MM.1S (cell line): ENCODE data around the gene SLC4A8.

Experiments
- DNase-seq: peaks from one replicate; pipeline ENCODE4 v3.0.0-alpha.2; 2015
- H2AFZ ChIP-seq: fragments of 300-600 bp; sonication (generic); 2 replicates; pipeline ENCODE4 v1.6.0; 2016; ENCODE audit warnings: antibody characterized with exemption, low read length
- H3F3A ChIP-seq: fragments of 300-600 bp; sonication (generic); 2 replicates; pipeline ENCODE4 v1.6.1; 2016; ENCODE audit warnings: mild to moderate bottlenecking, antibody characterized with exemption, low read length, moderate library complexity, mixed read lengths; ENCODE audit not compliant: insufficient read depth
- H3K27ac ChIP-seq: fragments of 300-600 bp; sonication (generic); 2 replicates; pipeline ENCODE4 v1.5.1; 2016; ENCODE audit warnings: mild to moderate bottlenecking, low read length
- H3K27me3 ChIP-seq: fragments of 300-600 bp; sonication (generic); replicated peaks from 2 replicates; pipeline ENCODE4 v1.6.0; 2016; ENCODE audit warnings: low read length; ENCODE audit not compliant: insufficient read depth
- H3K36me3 ChIP-seq: fragments of 300-600 bp; sonication (generic); replicated peaks from 2 replicates; pipeline ENCODE4 v1.6.1; 2016; ENCODE audit warnings: mild to moderate bottlenecking, low read length, mixed read lengths; ENCODE audit not compliant: insufficient read depth
- H3K4me1 ChIP-seq: fragments of 300-600 bp; sonication (generic); 2 replicates; pipeline ENCODE4 v1.6.1; 2016; ENCODE audit warnings: low read length, mixed read lengths
- H3K4me2 ChIP-seq: fragments of 300-600 bp; sonication (generic); 2 replicates; pipeline ENCODE4 v1.6.0; 2016; ENCODE audit warnings: low read depth, low read length
- H3K4me3 ChIP-seq: fragments of 300-600 bp; sonication (generic); 2 replicates; pipeline ENCODE4 v1.5.1; 2016; ENCODE audit warnings: low read length, mixed read lengths
- H3K79me2 ChIP-seq: fragments of 300-600 bp; sonication (generic); 2 replicates; pipeline ENCODE4 v1.6.1; 2016; ENCODE audit warnings: mixed run types, low read length, mixed read lengths
- H3K9ac ChIP-seq: fragments of 300-600 bp; sonication (generic); 2 replicates; pipeline ENCODE4 v1.6.1; 2016; ENCODE audit warnings: low read length, mixed read lengths
- H3K9me2 ChIP-seq: fragments of 300-600 bp; sonication (generic); replicated peaks from 2 replicates; pipeline ENCODE4 v1.6.1; 2016; ENCODE audit warnings: mild to moderate bottlenecking, low read length, mixed read lengths; ENCODE audit not compliant: insufficient read depth
- H3K9me3 ChIP-seq: fragments of 300-600 bp; sonication (generic); replicated peaks from 2 replicates; pipeline ENCODE4 v1.6.1; 2016; ENCODE audit warnings: mild to moderate bottlenecking, low read length, mixed read lengths; ENCODE audit not compliant: insufficient read depth
- H4K20me1 ChIP-seq: fragments of 300-600 bp; sonication (generic); 2 replicates; pipeline ENCODE4 v1.6.1; 2016; ENCODE audit warnings: mild to moderate bottlenecking, low read length, moderate library complexity, mixed read lengths; ENCODE audit not compliant: insufficient read depth
- EZH2 ChIP-seq: fragments of 300-600 bp; sonication (generic); optimal IDR thresholded peaks from 2 replicates; pipeline ENCODE3; 2017; ENCODE audit warnings: low read depth, mild to moderate bottlenecking, antibody characterized with exemption, low read length, mixed read lengths
- EZH2phosphoT487 ChIP-seq: fragments of 300-600 bp; sonication (generic); IDR thresholded peaks from 2 replicates; pipeline ENCODE4 v1.6.1; 2018; ENCODE audit warnings: antibody characterized with exemption, low read length
- TF ChIP-seq, protein P1 (sequence below): fragments of 300-600 bp; sonication (generic); IDR thresholded peaks from 2 replicates; pipeline ENCODE4 v1.5.1; 2016; ENCODE audit warnings: antibody characterized with exemption, low read length, mixed read lengths

The SLC4A8 gene

DNA sequence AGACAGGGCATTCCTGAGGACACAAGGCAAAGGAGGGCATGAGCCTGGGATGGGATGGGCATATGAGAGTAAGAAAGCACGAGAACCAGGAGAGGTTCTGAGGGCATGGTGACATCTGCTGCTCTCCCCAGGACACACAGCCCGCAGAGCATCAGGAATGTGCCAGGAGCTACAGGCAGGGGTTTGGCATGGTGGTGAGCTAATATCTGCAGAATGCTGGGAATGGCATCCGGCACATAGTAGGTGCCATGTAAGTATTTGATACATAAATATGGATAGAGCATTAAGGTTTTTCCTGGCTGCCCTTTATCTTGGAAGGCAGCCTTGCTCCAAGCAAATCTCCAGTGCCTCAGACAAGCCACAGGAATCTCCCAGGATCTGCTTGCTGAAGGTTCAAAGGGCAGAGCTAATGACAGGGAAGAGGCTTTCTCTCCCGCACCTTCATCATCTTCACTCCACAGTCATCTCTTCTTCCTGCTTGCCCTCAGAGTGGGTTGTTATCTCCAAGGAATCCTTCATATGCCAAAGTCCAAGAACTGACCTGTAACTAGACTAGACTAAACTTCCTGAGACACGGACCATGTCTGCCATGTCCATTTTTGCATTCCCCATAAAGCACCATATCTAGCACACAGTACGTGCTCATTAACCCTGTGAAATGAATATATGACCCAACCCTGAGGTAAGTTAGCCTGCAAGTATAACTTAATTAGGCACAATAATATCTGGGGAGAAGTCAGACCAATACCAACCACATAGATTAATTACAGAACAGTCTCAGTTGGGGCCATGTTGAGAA lies 104.4 kb downstream of the SLC4A8 start:
- Histone ChIP-seq H2AFZ (no peak overlapping the region), H3K79me2 (no peaks in the 10 kb centered on the region), H3K27ac (no peak overlapping the region), H3K9me3 (no peaks in the 10 kb centered on the region), H3K27me3 (no peaks in the 10 kb centered on the region), H3K4me3 (no peak overlapping the region), H3K9ac (no peak overlapping the region), H3K9me2 (no peaks in the 10 kb centered on the region), H4K20me1 (no peaks in the 10 kb centered on the region), H3K4me2 (no peak overlapping the region), H3K4me1 (no peaks in the 10 kb centered on the region), H3F3A (no peaks in the 10 kb centered on the region), H3K36me3 (no peaks in the 10 kb centered on the region)
- TF ChIP-seq EZH2phosphoT487, result no peak
- TF ChIP-seq, protein P1, sequence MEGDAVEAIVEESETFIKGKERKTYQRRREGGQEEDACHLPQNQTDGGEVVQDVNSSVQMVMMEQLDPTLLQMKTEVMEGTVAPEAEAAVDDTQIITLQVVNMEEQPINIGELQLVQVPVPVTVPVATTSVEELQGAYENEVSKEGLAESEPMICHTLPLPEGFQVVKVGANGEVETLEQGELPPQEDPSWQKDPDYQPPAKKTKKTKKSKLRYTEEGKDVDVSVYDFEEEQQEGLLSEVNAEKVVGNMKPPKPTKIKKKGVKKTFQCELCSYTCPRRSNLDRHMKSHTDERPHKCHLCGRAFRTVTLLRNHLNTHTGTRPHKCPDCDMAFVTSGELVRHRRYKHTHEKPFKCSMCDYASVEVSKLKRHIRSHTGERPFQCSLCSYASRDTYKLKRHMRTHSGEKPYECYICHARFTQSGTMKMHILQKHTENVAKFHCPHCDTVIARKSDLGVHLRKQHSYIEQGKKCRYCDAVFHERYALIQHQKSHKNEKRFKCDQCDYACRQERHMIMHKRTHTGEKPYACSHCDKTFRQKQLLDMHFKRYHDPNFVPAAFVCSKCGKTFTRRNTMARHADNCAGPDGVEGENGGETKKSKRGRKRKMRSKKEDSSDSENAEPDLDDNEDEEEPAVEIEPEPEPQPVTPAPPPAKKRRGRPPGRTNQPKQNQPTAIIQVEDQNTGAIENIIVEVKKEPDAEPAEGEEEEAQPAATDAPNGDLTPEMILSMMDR, result no peak
- DNase-seq, result no peak

- no peak for DNase-seq
Measured at GRCh38 chr12:51529651-51529970, 105.0 kb downstream of the SLC4A8 start.

DNA sequence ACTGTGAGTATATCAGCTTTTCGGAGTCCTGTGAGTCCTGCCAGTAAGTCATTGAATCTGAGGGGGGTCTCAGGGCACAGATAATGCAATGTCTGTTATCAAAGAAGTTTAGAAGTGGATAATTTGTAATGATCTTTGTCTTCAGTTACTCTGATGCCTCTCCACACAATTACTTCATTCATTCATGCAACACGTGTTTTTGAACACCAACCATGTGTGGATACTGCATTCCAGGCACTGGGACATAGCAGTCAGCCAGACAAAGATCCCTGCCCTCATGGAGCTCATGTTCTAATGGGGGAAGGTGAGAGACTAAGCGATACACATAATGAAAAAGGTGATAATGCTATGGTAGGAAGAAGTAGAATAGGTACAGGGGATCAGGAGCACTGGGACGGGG lies 105.6 kb downstream of the SLC4A8 start:
- Histone ChIP-seq H3K27me3 (no peaks in the 10 kb centered on the region), H3K36me3 (no peaks in the 10 kb centered on the region), H3K4me3 (no peak overlapping the region), H3K79me2 (no peaks in the 10 kb centered on the region), H3F3A (no peaks in the 10 kb centered on the region), H3K9me2 (no peaks in the 10 kb centered on the region), H4K20me1 (no peaks in the 10 kb centered on the region), H3K4me1 (no peaks in the 10 kb centered on the region), H3K4me2 (no peak overlapping the region), H3K27ac (no peak overlapping the region), H3K9me3 (no peaks in the 10 kb centered on the region), H2AFZ (no peak overlapping the region), H3K9ac (no peak overlapping the region)
- DNase-seq, result no peak
- TF ChIP-seq, protein P1, result no peak
- TF ChIP-seq EZH2 (no peak), EZH2phosphoT487 (no peak)

More at GRCh38 chr12:51529651-51529970, 105.0 kb downstream of the SLC4A8 start:
- H4K20me1 ChIP-seq, result no peaks in the 10 kb centered on the region
- no peak overlapping the region for H3K4me2 ChIP-seq
- no peak overlapping the region for H3K27ac ChIP-seq
- H3K9me3 ChIP-seq, result no peaks in the 10 kb centered on the region
- no peaks in the 10 kb centered on the region for H3F3A ChIP-seq
- no peaks in the 10 kb centered on the region for H3K4me1 ChIP-seq
- no peak overlapping the region for H3K4me3 ChIP-seq
- TF ChIP-seq, protein P1, result no peak
- TF ChIP-seq EZH2 (no peak), EZH2phosphoT487 (no peak)
- H3K79me2 ChIP-seq, result no peaks in the 10 kb centered on the region
- no peaks in the 10 kb centered on the region for H3K36me3 ChIP-seq
- H2AFZ ChIP-seq, result no peak overlapping the region
- H3K9ac ChIP-seq, result no peak overlapping the region
- no peaks in the 10 kb centered on the region for H3K27me3 ChIP-seq
- no peaks in the 10 kb centered on the region for H3K9me2 ChIP-seq
